ENCODE measurements around the gene GNGT2.
A peak's percentile ranks its signal among the peaks of the same experiment; 100 is the strongest.

GRCh38 chr17:49227436-49228261 lies 17.3 kb upstream of the GNGT2 start:
- TF ChIP-seq CTCF (IDR thresholded peaks at IDR 0.05) (peak; percentile 42 to 52 (median 48)), EP300 (IDR thresholded peaks at IDR 0.05) (no peak)
